C4-2B (cell line): ENCODE data around the gene GPR150.

ENCODE experiments used
- ZFX ChIP-seq: fragments of 450-650 bp; IDR thresholded peaks from 2 replicates; pipeline ENCODE4 v1.6.1; 2017
- TF ChIP-seq, protein P1 (sequence below): fragments of 450-650 bp; conservative IDR thresholded peaks from 2 replicates; pipeline ENCODE4 v1.5.1; 2017; ENCODE audit warnings: mild to moderate bottlenecking

DNA sequence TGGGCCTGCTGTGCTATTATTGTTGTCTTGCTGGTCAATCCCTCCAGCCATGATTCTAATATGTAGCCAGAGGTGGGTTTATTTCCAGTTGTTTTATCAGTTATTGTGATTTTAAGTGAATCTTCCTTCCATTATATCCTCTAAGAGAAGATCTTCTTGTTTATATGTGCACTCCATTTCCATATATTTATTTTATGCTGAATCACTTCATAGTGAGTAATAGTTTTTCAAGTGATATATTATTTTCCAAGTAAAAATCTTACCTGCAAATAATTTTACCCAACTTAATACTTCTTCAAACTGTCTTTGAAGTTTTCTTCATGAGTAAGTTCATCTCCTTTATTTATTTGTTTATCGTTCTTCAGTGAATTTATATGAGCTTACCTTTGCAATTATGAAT lies 13.5 kb upstream of the GPR150 start:
- TF ChIP-seq, protein P1, sequence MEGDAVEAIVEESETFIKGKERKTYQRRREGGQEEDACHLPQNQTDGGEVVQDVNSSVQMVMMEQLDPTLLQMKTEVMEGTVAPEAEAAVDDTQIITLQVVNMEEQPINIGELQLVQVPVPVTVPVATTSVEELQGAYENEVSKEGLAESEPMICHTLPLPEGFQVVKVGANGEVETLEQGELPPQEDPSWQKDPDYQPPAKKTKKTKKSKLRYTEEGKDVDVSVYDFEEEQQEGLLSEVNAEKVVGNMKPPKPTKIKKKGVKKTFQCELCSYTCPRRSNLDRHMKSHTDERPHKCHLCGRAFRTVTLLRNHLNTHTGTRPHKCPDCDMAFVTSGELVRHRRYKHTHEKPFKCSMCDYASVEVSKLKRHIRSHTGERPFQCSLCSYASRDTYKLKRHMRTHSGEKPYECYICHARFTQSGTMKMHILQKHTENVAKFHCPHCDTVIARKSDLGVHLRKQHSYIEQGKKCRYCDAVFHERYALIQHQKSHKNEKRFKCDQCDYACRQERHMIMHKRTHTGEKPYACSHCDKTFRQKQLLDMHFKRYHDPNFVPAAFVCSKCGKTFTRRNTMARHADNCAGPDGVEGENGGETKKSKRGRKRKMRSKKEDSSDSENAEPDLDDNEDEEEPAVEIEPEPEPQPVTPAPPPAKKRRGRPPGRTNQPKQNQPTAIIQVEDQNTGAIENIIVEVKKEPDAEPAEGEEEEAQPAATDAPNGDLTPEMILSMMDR: no peak
- no peak for TF ChIP-seq ZFX
